Activated CD4-positive, alpha-beta T cell treated with anti-CD3 and anti-CD28 coated beads for 4 hours (primary cell): ENCODE results near the gene SH2D3C.

Experiments
- DNase-seq, 2 donors: peaks; one replicate each; pipeline ENCODE4 v3.0.0-alpha.2; 2020

SH2D3C gene

DNA sequence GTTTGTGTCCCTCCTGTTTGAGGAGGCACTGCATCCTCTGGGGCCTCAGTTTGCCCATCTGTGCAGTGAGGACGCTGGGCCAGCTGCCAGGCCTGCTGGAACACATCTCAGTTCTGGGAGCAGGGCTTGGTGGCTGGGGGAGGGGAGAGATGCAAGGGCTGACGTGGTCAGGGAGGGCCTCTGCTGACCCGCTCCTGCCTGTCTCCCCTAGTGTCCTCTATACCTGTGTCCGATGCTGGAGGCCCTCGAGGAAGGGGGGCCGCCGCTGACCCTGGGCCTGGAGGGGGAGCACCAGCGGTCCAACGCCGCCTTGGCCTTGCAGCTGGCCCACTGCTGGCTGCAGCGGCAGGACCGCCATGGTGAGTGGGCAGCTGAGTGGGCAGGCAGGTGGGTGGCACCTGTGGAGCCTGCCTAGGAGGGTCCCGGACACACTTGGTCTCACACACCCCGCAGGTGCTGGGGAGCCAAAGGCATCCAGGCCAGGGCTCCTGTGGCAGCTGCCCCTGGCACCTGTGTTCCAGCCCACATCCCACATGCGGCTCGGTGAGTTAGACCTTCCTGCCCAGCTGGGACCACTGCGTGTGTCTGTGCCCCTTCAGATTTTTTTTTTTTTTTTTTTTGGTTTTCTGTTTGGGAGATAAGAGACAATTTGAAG is 30.0 kb upstream of the SH2D3C start:
- DNase-seq = no peak

DNA sequence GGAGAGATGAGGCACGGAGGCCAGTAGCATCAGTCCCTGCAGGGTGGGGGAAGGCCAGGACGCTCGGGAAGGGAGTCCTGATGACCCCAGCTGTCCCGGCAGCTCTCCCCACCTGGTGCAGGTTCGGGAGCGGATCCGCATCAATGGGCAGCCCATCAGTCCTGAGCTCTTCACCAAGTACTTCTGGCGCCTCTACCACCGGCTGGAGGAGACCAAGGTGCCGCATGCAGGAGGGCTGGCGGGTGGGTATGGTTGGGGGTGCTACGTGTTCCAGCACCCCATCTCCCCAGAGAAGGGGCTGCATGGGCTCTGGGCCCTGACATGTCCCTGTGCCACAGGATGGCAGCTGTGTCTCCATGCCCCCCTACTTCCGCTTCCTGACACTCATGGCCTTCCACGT is 28.4 kb upstream of the SH2D3C start:
- no peak for DNase-seq

DNA sequence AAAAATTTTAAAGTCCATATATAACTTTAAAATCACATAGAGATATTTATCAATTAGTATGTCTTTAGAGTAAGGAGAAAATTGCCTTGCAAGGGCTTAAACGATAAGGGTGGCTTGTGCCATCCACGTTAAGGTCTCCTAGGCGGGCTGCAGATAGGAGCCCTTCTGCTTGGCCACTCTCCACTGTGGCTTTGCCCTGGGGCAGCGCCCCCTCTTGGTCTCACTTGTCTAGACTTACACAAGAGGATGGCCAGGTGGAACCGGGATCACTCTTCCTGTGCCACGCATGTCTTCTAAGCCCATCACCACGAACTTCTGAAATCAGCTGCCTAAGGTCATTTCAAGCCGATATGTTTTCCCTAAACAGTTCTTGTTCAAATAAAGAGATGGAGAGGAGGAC is 27.2 kb upstream of the SH2D3C start:
- DNase-seq = peak in 1 of 2 donors; percentile 36

DNA sequence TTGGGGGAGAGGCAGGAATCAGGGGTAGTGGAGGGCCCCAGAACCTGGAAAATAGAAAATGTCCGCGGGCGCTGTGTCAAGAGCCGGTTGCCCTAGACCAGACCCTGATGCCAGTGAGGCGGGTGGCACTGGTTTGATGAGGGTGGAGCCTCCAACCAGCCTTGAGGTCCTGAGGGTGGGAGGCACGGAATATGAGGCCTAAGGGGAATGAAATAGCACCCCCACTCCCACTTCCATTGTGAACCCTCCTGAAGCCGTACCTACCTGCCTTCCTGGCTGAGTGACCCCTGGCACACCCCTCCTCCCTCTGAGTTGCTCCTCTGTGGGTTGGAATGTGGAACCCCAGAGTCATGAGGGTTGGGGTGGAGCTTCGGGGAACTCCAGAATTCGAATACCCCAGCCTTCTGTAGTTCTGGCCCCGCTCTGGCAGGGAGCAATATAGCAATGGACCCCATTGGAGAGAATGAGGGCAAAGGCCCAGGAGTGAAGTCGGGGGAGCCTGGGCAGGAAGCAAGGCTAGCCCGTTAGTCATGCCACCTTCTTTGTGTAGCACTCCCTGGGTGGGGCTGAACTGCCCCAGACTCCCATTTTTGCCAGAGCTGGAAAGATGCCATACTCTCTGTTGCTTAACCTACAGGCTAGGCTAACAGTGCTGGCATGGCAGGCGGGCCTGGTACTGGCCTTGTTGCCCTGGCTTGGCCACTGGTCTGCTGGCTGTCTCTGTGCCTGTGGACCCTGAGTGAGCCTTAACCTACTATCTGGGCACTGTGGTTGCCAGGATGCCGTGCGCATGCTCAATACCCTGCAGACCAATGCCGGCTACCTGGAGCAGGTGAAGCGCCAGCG is 25.3 kb upstream of the SH2D3C start:
- DNase-seq = peak in 1 of 2 donors; percentile 31

DNA sequence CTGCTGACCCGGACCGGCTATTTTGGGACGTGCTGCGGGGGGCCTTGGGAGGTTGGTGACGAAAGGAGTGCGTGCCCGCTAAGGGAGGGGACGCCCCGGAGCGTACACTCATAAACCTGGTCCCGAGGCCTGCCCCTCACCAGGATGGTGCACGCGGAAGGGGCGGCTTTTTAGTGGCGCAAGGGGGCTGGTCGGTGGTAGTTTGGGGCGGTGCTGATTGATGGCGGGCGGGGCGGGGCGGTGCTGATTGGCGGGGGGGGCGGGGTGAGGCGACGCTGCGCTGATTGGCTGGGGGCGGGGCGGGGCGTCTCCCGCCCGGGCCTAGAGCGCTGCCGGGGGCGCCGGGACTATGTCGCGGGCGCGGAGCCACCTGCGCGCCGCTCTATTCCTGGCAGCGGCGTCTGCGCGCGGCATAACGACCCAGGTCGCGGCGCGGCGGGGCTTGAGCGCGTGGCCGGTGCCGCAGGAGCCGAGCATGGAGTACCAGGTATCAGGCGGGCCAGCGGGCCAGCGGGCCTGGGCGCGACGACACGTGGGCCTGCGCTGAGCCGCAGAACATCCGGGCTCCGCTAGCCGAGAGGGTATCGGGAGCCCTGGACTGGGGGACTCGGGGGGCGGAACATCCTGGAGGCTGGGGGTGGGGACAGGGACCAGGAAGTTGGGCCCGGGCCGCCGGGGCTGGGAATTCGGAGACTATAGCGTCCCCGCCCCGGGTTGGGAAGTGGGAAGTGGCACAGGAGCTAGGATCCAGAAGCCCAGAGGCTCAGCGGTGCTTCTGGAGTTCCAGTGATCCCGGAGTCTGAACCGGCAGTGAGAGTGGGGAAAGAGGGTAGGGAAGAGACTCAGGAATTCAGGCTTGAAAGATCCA is 24.3 kb upstream of the SH2D3C start, which contains the start of gene FPGS:
Gene FPGS (plus strand): TSS at position 307 of the 868 bp plus-strand sequence. CDS start 43 bp downstream, at position 350.
- peak; percentile 80 to 86 for DNase-seq

DNA sequence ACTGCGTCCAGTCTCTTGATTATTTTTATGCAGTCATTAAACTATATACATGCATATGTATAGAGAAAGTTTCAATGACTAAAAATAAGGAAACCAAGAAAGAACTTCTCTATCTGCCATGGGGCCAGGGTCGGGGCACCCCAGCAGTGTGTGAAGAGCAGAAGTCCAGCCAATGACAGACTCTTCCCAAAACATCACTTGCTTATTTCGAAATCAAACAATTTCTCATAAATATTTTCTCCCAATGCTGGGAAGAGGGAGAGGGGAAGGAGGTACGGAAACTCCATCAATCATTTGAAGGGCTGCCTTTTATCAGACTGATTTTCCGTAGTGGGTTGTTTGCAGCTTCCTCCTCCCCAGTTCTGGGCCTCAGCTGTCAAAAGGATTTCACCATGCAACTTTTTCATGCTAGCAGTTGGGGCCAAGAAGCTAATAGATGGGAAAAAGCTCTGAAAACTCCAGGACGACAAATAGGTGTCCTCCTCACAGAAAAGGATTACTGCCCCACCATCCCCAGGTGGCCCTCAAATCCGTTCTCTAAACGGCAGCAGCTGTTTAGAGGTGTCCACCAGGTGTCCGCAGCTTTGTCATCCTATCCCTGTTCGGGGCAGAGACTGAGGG is 23.6 kb upstream of the SH2D3C start:
- no peak for DNase-seq

DNA sequence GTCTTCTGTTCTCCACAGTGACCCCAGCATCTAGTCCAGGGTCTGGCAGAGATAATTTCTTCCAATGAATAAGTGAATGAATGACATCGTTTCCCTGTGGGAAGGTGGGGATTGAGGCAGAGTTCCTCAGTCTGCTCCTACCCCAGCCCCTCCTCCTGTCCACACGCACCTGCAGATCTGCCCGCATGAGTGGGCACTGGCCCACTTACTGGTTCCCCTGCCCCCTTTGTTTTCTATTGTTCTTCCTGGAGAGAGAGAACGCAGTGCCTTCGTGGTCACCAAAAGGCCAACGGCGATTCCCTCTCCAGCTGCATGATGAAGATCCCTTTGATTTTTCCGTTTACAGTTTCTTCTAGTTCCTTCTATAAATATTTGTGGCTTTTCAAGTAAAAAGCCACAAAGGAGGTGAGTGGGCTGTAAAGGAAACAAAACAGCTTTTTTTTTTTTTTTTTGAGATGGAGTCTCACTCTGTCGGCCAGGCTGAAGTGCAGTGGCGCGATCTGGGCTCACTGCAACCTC is 18.4 kb upstream of the SH2D3C start:
- no peak for DNase-seq

DNA sequence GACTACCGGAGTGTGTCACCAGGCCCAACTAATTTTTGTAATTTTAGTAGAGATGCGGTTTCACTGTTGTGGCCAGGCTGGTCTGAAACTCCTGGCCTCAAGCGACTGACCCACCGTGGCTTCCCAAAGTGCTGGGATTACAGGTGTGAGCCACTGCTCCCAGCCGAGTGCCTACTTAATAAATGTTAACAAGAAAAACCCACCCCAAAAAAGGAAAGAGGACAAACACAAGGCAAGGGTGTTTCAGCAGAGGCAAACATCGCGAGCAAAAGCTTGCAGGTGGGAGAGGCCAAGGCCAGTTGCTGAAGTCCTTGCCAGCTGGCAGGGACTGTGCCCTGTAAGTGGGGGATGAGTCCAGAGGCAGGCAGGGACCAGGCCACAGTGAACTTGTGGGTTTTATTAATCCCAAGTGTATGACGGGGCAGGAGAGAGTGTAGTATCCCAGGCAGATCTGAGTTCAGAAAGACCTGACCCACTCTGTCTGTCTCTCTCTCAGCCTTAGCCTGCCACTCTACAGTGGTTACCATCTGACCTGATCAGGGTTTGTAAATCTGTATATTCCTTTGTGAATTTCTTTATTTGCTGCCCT is 17.9 kb upstream of the SH2D3C start:
- DNase-seq = no peak

DNA sequence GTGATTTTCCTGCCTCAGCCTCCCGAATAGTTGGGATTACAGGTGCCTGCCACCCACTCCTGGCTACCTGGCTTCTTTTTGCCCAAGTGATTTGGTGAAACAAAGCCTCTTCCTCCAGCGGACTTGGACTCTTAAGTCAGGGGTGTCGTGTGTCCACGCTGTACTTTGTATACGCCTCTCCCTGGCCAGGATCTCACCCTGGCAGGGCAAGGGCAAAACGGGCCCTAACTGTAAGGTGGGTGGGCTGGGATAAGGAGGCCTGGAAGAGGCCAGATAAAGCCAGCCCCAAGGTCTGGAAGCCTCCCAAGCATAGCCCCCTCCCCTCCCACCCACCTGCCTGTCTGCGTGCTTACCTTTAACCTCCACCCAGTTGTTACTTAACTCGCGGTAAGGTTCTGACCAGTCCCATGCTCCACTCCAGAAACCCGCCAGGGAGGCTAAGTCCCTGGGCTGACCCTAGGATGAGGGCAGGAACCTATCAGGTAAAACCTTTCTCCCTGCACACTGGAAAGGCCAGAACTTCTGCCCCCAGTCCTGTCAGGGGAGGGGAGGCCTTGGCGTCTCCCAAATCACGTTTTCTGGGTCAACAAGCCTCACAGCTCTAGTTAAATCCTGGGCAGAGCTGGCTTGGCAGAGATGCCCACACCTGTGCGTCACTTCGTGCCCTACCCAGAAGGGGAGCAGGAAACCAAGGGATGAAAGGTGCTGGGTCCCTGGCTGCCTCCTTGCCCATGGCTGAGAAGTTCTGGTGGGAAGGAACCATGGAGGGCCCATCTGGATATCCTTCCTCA is 15.7 kb upstream of the SH2D3C start:
- no peak for DNase-seq

DNA sequence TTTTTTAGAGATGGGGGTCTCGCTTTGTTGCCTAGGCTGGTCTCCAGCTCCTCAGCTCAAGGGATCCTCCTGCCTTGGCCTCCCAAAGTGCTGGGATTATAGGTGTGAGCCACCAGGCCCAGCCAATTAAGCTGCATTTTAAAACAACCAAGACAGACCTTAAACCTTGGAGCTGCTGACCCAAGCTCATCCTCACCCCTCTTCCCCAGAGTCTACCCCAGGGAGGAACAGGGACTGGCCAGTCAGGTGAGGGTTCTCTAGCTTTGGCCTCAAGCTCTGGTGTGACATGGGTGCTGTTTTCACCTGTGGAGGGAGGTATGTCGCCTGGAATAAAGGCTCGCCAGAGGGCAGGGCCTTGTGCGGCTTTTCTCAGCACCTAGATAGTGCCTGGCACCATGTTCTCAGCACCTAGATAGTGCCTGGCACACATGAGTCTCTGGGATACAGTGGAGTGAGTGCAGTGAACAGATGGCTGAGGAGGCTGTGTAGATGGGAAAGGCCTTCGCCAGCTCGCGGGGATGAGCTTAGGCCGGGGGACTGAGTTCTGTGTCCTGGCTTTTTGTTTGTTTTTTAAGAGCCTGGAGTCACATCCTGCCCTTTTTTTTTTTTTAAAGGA is 14.7 kb upstream of the SH2D3C start:
- DNase-seq = no peak

DNA sequence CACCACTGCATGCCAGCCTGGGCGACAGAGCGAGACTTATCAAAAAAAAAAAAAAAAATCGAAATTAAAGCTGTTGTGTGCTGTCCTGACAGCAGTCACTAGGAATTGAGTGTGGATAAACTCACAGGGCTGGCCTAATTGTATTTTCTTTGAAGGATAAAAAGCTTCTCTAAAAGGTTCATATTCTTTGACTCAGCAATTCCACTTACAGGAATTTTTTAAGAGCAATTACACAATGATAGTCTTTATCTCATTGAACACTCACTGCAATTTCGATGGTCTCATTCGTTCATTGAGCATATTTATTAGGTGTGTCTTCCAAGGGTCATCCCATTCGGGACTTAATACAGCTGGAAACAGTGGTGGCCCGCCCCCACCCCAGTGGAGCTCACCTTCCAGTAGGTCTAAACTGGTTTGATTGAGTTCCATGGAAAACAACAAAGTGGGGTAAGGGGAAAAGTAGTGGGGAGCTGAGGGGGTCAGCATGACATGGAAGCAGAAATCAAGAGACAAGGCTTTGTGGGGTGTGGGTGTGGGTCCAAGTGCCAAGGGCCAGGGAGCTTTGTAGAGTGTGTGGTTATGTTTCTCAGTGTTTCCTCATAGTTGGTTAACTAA is 14.1 kb upstream of the SH2D3C start:
- DNase-seq = no peak

DNA sequence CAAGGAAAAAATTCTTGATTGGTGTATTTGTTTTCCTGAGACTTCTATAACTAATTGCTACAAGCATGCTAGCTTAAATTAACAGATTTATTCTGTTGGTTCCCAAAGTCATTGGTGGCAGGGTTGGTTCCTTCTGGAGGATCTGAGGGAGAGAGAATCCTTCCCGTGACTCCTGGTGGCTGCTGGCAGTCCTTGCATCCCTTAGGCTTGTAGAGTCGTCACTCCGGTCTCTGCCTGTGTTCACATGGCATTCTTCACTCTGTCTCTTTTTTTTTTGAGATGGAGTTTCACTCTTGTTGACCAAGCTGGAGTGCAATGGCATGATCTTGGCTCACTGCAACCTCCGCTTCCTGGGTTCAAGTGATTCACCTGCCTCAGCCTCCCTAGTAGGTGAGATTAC is 12.6 kb upstream of the SH2D3C start:
- DNase-seq = no peak

DNA sequence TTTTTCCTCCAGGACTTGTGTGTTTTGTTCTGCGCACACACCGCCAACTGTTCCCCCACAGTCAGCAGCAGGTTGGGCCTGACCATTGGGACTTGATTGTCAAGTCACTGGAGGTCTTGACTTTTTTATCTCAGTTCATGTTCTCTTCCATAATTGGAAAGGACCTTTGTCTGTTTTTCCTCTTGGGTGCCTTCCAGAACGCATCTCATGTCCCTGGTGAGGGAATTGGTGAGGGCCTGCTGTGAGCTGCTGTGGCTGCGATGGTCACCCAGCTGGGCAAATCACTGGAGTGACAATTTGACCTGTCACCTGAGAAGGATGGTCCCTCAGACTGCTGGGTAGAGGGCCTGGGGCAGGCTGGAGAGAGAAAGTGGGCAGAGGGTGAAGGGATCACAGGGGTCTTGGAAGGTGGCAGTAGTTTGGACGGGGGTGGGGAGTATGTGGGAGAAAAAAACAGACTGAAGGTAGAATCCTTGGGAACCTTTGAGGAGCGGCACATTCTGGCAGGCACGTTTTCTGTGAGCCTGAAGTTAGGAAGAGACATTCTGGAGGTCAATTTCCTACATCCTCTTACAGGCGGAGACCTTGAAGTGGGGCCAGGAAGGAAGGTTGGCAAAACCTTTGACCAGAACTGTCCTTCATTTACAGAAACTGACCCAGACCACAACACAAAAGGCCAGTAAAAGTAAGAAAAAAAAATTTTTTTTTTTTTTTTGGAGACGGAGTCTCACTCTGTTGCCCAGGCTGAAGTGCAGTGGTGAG is 11.8 kb upstream of the SH2D3C start:
- DNase-seq = no peak

DNA sequence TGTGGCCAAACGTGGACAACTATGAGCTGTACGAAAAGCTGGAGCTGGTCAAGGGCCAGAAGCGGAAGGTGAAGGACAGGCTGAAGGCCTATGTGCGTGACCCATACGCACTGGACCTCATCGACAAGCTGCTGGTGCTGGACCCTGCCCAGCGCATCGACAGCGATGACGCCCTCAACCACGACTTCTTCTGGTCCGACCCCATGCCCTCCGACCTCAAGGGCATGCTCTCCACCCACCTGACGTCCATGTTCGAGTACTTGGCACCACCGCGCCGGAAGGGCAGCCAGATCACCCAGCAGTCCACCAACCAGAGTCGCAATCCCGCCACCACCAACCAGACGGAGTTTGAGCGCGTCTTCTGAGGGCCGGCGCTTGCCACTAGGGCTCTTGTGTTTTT is 10.7 kb upstream of the SH2D3C start:
- DNase-seq = no peak

DNA sequence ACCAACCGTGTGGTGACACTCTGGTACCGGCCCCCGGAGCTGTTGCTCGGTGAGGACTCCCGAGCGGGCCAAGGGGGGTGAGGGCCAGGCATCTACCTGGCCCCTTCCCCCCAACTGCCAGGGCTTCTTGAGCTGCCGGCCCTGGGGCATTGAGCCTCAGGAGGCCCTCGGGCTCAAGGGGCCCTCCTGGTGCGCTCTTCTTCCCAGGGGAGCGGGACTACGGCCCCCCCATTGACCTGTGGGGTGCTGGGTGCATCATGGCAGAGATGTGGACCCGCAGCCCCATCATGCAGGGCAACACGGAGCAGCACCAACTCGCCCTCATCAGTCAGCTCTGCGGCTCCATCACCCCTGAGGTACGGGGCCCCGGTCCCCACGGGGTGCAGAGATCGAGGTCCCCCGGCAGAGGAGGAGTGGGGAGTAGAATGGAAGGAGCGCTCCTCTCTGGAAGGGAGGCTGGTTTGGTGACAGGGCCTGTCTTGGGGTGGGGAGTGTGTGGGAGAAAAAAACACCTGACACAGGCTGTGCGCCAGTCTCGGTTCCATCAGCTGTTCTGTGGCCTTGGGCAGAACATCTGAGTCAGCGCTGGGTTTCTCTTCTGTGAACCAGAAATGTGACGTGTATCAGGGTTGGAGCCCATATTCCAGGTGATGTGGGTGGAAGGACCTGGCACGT is 10.0 kb upstream of the SH2D3C start:
- peak; percentile 32 to 49 for DNase-seq

DNA sequence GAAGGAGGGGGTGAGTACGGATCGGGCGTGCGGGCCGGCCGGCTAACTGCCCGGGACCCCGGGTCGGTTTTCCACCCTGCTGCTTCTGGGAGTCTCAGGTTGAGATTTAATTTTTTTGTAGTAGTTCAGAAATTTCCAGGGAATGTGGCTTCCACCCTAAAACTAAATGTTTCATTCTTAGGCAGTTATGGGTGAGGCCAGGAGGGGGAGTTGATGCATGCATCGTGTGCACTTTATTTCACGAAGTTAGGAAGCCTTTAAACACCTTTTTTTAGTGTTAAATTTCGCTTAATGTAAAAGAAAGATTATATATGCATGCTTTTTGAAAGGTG is 8.3 kb upstream of the SH2D3C start:
- DNase-seq = no peak

DNA sequence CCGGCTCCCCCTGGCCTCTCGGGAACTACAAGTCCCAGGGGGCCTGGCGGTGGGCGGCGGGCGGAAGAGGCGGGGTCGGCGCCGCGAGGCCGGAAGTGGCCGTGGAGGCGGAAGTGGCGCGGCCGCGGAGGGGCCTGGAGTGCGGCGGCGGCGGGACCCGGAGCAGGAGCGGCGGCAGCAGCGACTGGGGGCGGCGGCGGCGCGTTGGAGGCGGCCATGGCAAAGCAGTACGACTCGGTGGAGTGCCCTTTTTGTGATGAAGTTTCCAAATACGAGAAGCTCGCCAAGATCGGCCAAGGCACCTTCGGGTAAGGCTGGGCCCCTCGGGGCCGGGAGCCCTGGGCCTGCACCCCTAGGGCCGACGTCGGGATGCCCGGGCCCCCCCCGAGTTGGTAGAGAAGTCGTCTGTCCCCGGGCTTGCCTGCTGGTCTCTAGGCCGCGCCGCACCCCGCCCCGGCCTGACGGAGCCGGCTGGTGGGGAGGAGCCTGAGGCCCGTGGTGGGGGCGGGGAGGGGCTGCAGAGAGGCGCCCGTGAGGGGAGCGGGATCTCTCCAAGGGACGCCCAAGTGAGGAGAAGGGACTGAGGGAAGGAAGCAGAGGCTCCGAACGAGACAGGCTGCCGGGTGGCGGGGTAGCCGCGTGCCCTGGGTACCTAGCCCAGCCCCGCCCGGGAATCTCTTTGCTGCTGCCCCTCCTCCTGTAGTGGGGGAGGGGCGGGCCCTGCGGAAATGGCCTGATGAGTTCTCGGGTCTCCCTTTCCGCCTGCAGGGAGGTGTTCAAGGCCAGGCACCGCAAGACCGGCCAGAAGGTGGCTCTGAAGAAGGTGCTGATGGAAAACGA is 7.7 kb upstream of the SH2D3C start, which contains the start of gene CDK9:
Gene CDK9 (plus strand): TSS at position 102 of the 840 bp plus-strand sequence. CDS start 115 bp downstream, at position 217.
- peak; percentile 91 to 92 for DNase-seq
